ENCODE results near the gene CFAP45. TPM values are rescaled to one million over a fixed set of nuclear protein-coding genes. Genes with fewer than 3 reads are reported as not detected.
A peak's percentile ranks its signal among the peaks of the same experiment; 100 is the strongest.

Gene CFAP45
- total RNA-seq, 1 experiment from 2014 or later = 9.3 TPM

DNA sequence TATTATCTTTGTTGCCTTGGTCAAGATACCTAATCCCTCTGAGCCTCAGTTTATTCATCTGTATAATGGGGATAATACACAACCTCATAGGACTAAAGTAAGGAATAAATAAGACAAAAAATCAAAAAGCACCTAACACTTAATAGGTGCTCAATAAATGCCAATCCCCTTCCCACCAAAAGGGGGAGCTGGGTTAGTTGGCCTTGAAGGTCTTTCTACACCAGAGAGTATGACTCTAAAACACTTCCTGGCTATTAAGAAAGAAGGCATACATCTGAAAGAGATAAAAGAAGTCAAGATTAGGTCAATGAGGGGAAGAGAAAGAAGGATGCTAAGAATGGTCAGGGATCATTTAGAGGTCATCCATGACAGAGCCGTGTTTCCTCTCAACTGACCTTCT is 48.6 kb downstream of the CFAP45 start:
- TF ChIP-seq, protein P1, sequence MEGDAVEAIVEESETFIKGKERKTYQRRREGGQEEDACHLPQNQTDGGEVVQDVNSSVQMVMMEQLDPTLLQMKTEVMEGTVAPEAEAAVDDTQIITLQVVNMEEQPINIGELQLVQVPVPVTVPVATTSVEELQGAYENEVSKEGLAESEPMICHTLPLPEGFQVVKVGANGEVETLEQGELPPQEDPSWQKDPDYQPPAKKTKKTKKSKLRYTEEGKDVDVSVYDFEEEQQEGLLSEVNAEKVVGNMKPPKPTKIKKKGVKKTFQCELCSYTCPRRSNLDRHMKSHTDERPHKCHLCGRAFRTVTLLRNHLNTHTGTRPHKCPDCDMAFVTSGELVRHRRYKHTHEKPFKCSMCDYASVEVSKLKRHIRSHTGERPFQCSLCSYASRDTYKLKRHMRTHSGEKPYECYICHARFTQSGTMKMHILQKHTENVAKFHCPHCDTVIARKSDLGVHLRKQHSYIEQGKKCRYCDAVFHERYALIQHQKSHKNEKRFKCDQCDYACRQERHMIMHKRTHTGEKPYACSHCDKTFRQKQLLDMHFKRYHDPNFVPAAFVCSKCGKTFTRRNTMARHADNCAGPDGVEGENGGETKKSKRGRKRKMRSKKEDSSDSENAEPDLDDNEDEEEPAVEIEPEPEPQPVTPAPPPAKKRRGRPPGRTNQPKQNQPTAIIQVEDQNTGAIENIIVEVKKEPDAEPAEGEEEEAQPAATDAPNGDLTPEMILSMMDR (conservative IDR thresholded peaks at IDR 0.05) = peak; percentile 26; the same call in 1 of the 2 replicates
- no peak for TF ChIP-seq EZH2 (IDR thresholded peaks at IDR 0.05; ENCODE audit: low read depth)
- intact Hi-C loops (cut with micrococcal nuclease; ENCODE audit: unreplicated experiment) = no loop called here
- POLR2A ChIA-PET (ENCODE audit: unreplicated experiment) = no interaction called here

GRCh38 chr1:159849626-159850366 is 50.2 kb downstream of the CFAP45 start:
- peak overlapping the region; percentile 59 for H3K4me2 ChIP-seq
- CTCF ChIA-PET = interaction anchor here (0.6 kb wide), 1 partner anchor 74 kb away, joined by 3 read pairs; no protein-coding TSS in a partner anchor

More for the DNA sequence above, 48.6 kb downstream of the CFAP45 start:
- DNase-seq = no peak
- Histone ChIP-seq H3K27me3 (ENCODE audit: insufficient read depth, low read depth) (no peaks in the 10 kb centered on the region), H3K4me2 (no peak overlapping the region), H3K9me3 (ENCODE audit: insufficient read depth, low read depth) (no peaks in the 10 kb centered on the region), H3K36me3 (ENCODE audit: low read depth) (no peaks in the 10 kb centered on the region), H3K4me3 (no peak overlapping the region), H3K4me1 (replicated peaks; ENCODE audit: insufficient read depth) (peaks cover 20% of the 10 kb centered on the region), H3K27ac (no peak overlapping the region), H2AFZ (no peak overlapping the region), H3K9me2 (ENCODE audit: insufficient read depth) (no peaks in the 10 kb centered on the region), H4K20me1 (ENCODE audit: insufficient read depth) (no peaks in the 10 kb centered on the region), H3K79me2 (ENCODE audit: low read depth) (no peaks in the 10 kb centered on the region), H3F3A (ENCODE audit: insufficient read depth, low read depth) (peaks cover 16% of the 10 kb centered on the region)
- CTCF ChIA-PET = interaction anchor here (0.7 kb wide), 2 partner anchors 45 to 1359 kb away, joined by 3 to 4 read pairs; no protein-coding TSS in a partner anchor
- BruUV-seq (replicated peaks) = no TSS peak

GRCh38 chr1:159848326-159848725 is 51.6 kb downstream of the CFAP45 start:
- H3K9me3 ChIP-seq (ENCODE audit: insufficient read depth, low read depth) = no peaks in the 10 kb centered on the region
- H3K4me3 ChIP-seq = no peak overlapping the region
- intact Hi-C loops (cut with micrococcal nuclease; ENCODE audit: unreplicated experiment) = no loop called here
- no peaks in the 10 kb centered on the region for H3K27me3 ChIP-seq (ENCODE audit: insufficient read depth, low read depth)
- peaks cover 3% of the 10 kb centered on the region; the same call in 1 of the 2 replicates for H3F3A ChIP-seq (ENCODE audit: insufficient read depth, low read depth)
- CTCF ChIA-PET = no interaction called here
- H3K4me1 ChIP-seq (replicated peaks; ENCODE audit: insufficient read depth) = peaks cover 14% of the 10 kb centered on the region
- H3K4me2 ChIP-seq = no peak overlapping the region
- H3K9me2 ChIP-seq (ENCODE audit: insufficient read depth) = no peaks in the 10 kb centered on the region
- DNase-seq = no peak
- no peaks in the 10 kb centered on the region for H3K79me2 ChIP-seq (ENCODE audit: low read depth)
- no peaks in the 10 kb centered on the region for H3K36me3 ChIP-seq (ENCODE audit: low read depth)
- no TSS peak for BruUV-seq (replicated peaks)
- POLR2A ChIA-PET (ENCODE audit: unreplicated experiment) = no interaction called here
- H2AFZ ChIP-seq = no peak overlapping the region
- no peak overlapping the region for H3K27ac ChIP-seq
- no peaks in the 10 kb centered on the region for H4K20me1 ChIP-seq (ENCODE audit: insufficient read depth)
- TF ChIP-seq, protein P1 (conservative IDR thresholded peaks at IDR 0.05) = no peak
- TF ChIP-seq EZH2 (IDR thresholded peaks at IDR 0.05; ENCODE audit: low read depth) = no peak

More at GRCh38 chr1:159849626-159850366, 50.2 kb downstream of the CFAP45 start:
- Histone ChIP-seq H3K4me1 (replicated peaks; ENCODE audit: insufficient read depth) (peaks cover 20% of the 10 kb centered on the region), H3K27ac (peak overlapping the region; percentile 36; the same call in 1 of the 2 replicates), H3K4me3 (no peak overlapping the region), H4K20me1 (ENCODE audit: insufficient read depth) (no peaks in the 10 kb centered on the region), H2AFZ (0 out of 2 replicates have a peak overlapping the region, but pooled peaks have one; percentile 8), H3K9me3 (ENCODE audit: insufficient read depth, low read depth) (no peaks in the 10 kb centered on the region), H3K9me2 (ENCODE audit: insufficient read depth) (no peaks in the 10 kb centered on the region), H3K79me2 (ENCODE audit: low read depth) (no peaks in the 10 kb centered on the region), H3F3A (ENCODE audit: insufficient read depth, low read depth) (peaks cover 10% of the 10 kb centered on the region), H3K27me3 (ENCODE audit: insufficient read depth, low read depth) (no peaks in the 10 kb centered on the region), H3K36me3 (ENCODE audit: low read depth) (no peaks in the 10 kb centered on the region)
- TF ChIP-seq, protein P1 (conservative IDR thresholded peaks at IDR 0.05) = no peak
- no peak for TF ChIP-seq EZH2 (IDR thresholded peaks at IDR 0.05; ENCODE audit: low read depth)
- intact Hi-C loops (cut with micrococcal nuclease; ENCODE audit: unreplicated experiment) = no loop called here
- peak in 1 of 2 experiments; percentile 43 for DNase-seq
- POLR2A ChIA-PET (ENCODE audit: unreplicated experiment) = no interaction called here
- no TSS peak for BruUV-seq (replicated peaks)
